Smooth muscle cell (in vitro differentiated cells): ENCODE data around the gene MRPL2. TPM values are rescaled to one million over a fixed set of nuclear protein-coding genes. Genes with fewer than 3 reads are reported as not detected.
A peak's percentile ranks its signal among the peaks of the same experiment; 100 is the strongest.
"Not testable (repeated sequence)": the region's sequence is repeated elsewhere in the genome, so short reads cannot be mapped to it uniquely, and the experiment has no call there.

ENCODE experiments used
- DNase-seq: peaks from one replicate; lab custom pipeline; 2025; ENCODE audit not compliant: unreplicated experiment; lab: John Stamatoyannopoulos, UW
- H2AFZ ChIP-seq: fragments of 200-600 bp; sonication (generic); 2 replicates; pipeline ENCODE4 v1.6.0; 2016; ENCODE audit warnings: antibody characterized with exemption, low read depth, mild to moderate bottlenecking
- H3F3A ChIP-seq: fragments of 200-600 bp; sonication (generic); 2 replicates; pipeline ENCODE4 v1.6.0; 2017; ENCODE audit warnings: antibody characterized with exemption, low read depth
- H3K27ac ChIP-seq: fragments of 200-600 bp; sonication (generic); 2 replicates; pipeline ENCODE4 v1.5.1; 2016; ENCODE audit warnings: low read depth, mild to moderate bottlenecking
- H3K27me3 ChIP-seq: fragments of 200-600 bp; sonication (generic); 2 replicates; pipeline ENCODE4 v1.6.1; 2016; ENCODE audit warnings: low read depth, mild to moderate bottlenecking
- H3K36me3 ChIP-seq: fragments of 200-600 bp; sonication (generic); 2 replicates; pipeline ENCODE4 v1.5.1; 2016; ENCODE audit warnings: low read depth
- H3K4me1 ChIP-seq: fragments of 200-600 bp; sonication (generic); 2 replicates; pipeline ENCODE4 v1.5.1; 2016; ENCODE audit warnings: low read depth
- H3K4me2 ChIP-seq: fragments of 200-600 bp; sonication (generic); 2 replicates; pipeline ENCODE4 v1.6.0; 2016; ENCODE audit warnings: mild to moderate bottlenecking
- H3K4me3 ChIP-seq: fragments of 200-600 bp; sonication (generic); 2 replicates; pipeline ENCODE4 v1.5.1; 2016; ENCODE audit warnings: mild to moderate bottlenecking
- H3K79me2 ChIP-seq: fragments of 200-600 bp; sonication (generic); 2 replicates; pipeline ENCODE4 v1.6.0; 2016; ENCODE audit warnings: low read depth, mild to moderate bottlenecking
- H3K9ac ChIP-seq: fragments of 200-600 bp; sonication (generic); 2 replicates; pipeline ENCODE4 v1.6.0; 2016; ENCODE audit warnings: low read depth
- H3K9me3 ChIP-seq: fragments of 200-600 bp; sonication (generic); replicated peaks from 2 replicates; pipeline ENCODE4 v1.5.1; 2016; ENCODE audit warnings: low read depth
- H4K20me1 ChIP-seq: fragments of 200-600 bp; sonication (generic); 2 replicates; pipeline ENCODE4 v1.6.0; 2016; ENCODE audit warnings: low read depth
- WGBS: methylation state at CpG from one replicate; pipeline ENCODE4 v1.1.7; 2016; ENCODE audit warnings: low lambda C conversion rate; 5-methylcytosine and 5-hydroxymethylcytosine counted together
- polyA plus RNA-seq: library from polyadenylated mRNA; unstranded; fragments of >200 nt; fragmentation: Nextera tagmentation; extraction: Ambion mirVana; gene quantifications from 2 replicates; pipeline ENCODE4 v1.2.1, GENCODE V29; 2016
- total RNA-seq: library from RNA; depleted of rRNA; stranded (reverse); fragments of >200 nt; gene quantifications from 2 replicates; pipeline ENCODE4 v1.2.3, GENCODE V29; 2014
- TF ChIP-seq, protein P1 (sequence below): fragments of 200-600 bp; sonication (generic); IDR thresholded peaks from 2 replicates; pipeline ENCODE4 v1.5.1; 2017; ENCODE audit warnings: borderline replicate concordance, mild to moderate bottlenecking, antibody characterized with exemption; ENCODE audit not compliant: insufficient read depth, poor library complexity, severe bottlenecking

The MRPL2 gene
- total and polyA plus RNA-seq, 2 experiments from 2014 or later, result 24.0 to 112 TPM

DNA sequence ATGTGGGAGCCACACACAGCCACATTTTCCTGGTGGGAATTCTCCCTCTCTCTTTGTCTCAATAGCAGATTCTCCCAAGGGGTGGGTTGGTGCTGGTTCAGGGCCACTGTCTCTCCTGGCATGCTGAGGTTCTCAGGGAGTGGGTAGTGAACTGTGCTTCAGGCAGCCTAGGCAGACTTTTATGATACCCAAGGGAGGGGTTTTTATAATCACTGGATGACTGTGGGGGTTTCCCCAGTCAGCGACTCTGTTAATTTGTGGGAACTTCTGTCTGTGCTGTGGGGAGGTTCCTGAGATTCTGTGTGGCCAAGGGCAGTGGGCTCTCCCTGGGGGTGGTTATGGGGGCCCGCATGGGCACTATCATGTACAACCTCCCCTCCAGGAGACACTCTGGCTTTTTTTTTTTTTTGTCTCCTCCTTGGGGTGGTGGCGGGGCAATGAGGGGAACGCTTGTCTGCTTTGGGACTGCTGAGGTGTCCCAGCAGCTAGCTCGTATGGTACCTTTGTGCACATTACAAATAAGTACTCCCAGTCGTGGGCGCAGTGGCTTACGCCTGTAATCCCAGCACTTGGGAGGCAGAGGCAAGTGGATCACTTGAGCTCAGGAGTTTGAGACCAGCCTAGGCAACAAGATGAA lies 26.9 kb upstream of the MRPL2 start:
- TF ChIP-seq, protein P1, sequence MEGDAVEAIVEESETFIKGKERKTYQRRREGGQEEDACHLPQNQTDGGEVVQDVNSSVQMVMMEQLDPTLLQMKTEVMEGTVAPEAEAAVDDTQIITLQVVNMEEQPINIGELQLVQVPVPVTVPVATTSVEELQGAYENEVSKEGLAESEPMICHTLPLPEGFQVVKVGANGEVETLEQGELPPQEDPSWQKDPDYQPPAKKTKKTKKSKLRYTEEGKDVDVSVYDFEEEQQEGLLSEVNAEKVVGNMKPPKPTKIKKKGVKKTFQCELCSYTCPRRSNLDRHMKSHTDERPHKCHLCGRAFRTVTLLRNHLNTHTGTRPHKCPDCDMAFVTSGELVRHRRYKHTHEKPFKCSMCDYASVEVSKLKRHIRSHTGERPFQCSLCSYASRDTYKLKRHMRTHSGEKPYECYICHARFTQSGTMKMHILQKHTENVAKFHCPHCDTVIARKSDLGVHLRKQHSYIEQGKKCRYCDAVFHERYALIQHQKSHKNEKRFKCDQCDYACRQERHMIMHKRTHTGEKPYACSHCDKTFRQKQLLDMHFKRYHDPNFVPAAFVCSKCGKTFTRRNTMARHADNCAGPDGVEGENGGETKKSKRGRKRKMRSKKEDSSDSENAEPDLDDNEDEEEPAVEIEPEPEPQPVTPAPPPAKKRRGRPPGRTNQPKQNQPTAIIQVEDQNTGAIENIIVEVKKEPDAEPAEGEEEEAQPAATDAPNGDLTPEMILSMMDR, result no peak

DNA sequence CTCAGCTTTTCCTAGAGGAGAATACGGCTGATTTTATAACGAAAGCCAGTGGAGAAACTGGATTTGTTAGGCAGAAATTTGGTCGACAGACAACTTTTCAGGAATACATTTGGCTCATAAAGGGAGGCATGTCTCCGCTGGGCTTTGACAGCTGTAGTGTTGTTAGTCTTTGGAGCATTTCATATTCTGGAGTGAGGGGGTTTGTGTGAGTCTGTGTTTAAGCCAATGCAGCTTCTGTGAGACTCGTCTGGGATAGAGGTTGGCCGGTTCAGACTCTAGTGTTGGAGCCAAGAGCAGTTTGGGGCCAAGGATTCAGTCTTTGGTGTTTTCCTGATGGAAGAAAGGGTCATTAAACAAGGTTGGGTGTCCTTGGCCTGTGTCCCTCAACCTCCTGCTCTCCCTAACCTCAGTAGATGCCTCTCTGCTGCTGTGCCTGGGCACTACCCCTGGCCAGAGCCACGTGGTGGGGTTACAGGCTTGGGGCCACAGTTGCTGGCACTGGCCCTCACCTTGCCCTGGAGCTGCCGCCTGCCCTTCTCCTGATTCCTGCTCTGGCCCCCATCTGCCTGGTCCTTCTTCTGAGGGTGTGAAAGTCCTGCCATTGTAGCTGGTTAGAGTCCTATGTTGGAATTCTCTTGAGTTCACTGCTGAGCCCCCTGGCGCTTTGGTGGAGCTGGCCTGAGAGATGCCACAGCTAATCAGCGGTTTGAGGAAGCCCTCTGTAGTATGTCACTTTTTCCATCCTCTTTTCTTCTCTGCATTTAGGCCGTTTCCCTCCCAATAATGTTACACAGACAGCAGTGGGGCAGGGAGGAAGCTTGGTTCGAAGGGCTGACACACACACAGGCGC lies 23.8 kb upstream of the MRPL2 start:
- no peaks in the 10 kb centered on the region for H3K36me3 ChIP-seq
- H3K27me3 ChIP-seq, result no peaks in the 10 kb centered on the region
- peak overlapping the region; percentile 64 for H3K4me2 ChIP-seq
- H3K79me2 ChIP-seq, result peaks cover 100% of the 10 kb centered on the region
- TF ChIP-seq, protein P1, result no peak
- peaks cover 30% of the 10 kb centered on the region for H3F3A ChIP-seq
- H3K27ac ChIP-seq, result peak overlapping the region; percentile 97
- no peak overlapping the region for H3K4me3 ChIP-seq
- H3K4me1 ChIP-seq, result peaks cover 9% of the 10 kb centered on the region
- 59% methylated on average over 13 of the region's 13 CpGs for WGBS
- no peak for DNase-seq
- H4K20me1 ChIP-seq, result peaks cover 100% of the 10 kb centered on the region
- H2AFZ ChIP-seq, result no peak overlapping the region
- peak overlapping the region; percentile 5 for H3K9ac ChIP-seq
- no peaks in the 10 kb centered on the region for H3K9me3 ChIP-seq

More for the DNA sequence above, 26.9 kb upstream of the MRPL2 start:
- H3F3A ChIP-seq, result peaks cover 34% of the 10 kb centered on the region
- H3K27ac ChIP-seq, result peak overlapping the region; percentile 97
- no peak for DNase-seq
- peaks cover 100% of the 10 kb centered on the region for H3K79me2 ChIP-seq
- 78% methylated on average over 7 of the region's 8 CpGs for WGBS
- no peak overlapping the region for H3K9ac ChIP-seq
- peak overlapping the region; percentile 42 for H3K4me2 ChIP-seq
- no peaks in the 10 kb centered on the region for H3K36me3 ChIP-seq
- peaks cover 100% of the 10 kb centered on the region for H4K20me1 ChIP-seq
- H3K4me3 ChIP-seq, result no peak overlapping the region
- H3K4me1 ChIP-seq, result peaks cover 32% of the 10 kb centered on the region
- no peak overlapping the region for H2AFZ ChIP-seq
- H3K9me3 ChIP-seq, result no peaks in the 10 kb centered on the region
- H3K27me3 ChIP-seq, result no peaks in the 10 kb centered on the region

DNA sequence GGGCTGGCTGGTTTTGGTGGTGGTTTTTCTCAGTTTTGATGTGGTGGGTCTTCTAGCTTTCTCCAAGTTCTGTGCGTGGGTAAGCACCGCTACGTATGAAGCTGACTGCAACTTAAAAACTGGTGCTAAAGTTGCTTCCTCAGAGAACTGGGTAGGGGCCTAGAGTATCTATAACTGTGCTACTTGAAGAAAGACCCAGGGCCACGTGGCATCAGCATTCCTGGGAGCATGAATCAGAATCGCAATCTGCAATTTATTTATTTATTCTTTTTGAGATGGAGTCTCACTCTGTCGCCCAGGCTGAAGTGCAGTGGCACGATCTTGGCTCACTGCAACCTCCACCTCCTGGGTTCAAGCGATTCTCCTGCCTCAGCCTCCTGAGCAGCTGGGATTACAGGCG lies 22.7 kb upstream of the MRPL2 start:
- H2AFZ ChIP-seq, H3K27me3 ChIP-seq, H3K36me3 ChIP-seq, H3K9me3 ChIP-seq, H3K4me3 ChIP-seq, DNase-seq: not testable (repeated sequence)
- peaks cover 28% of the 10 kb centered on the region for H3F3A ChIP-seq
- peak overlapping the region; percentile 44 for H3K9ac ChIP-seq
- peak overlapping the region; percentile 64 for H3K4me2 ChIP-seq
- H3K79me2 ChIP-seq, result peaks cover 100% of the 10 kb centered on the region
- 53% methylated on average over 9 of the region's 9 CpGs for WGBS
- peaks cover 95% of the 10 kb centered on the region for H4K20me1 ChIP-seq
- H3K27ac ChIP-seq, result peak overlapping the region; percentile 97
- peaks cover 11% of the 10 kb centered on the region for H3K4me1 ChIP-seq

DNA sequence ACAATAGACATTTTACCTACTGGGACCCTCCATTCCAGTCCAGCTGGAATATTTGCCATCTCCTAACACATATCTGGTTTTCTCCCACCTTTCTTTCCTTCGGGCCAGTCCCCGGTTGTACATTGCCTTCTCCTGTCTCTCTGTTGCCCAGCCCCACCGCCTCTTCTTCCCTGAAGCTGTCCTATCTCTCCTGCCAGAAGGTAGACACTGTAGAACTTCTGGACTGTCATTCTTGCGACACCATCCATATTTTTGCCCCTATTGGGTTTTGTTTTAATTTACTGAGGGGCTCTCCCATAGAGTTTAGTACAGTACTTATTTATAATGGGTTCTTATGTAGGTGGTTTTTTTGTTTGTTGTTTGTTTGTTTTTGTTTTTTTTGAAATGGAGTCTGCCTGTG lies 21.8 kb upstream of the MRPL2 start:
- peaks cover 92% of the 10 kb centered on the region for H4K20me1 ChIP-seq
- no peaks in the 10 kb centered on the region for H3K36me3 ChIP-seq
- no peaks in the 10 kb centered on the region for H3K27me3 ChIP-seq
- peaks cover 11% of the 10 kb centered on the region for H3K4me1 ChIP-seq
- H3K27ac ChIP-seq, result peak overlapping the region; percentile 97
- 98% methylated on average over 4 of the region's 4 CpGs for WGBS
- TF ChIP-seq, protein P1, result no peak
- no peak for DNase-seq
- no peak overlapping the region for H2AFZ ChIP-seq
- H3K79me2 ChIP-seq, result peaks cover 98% of the 10 kb centered on the region
- no peak overlapping the region for H3K9ac ChIP-seq
- peak overlapping the region; percentile 64 for H3K4me2 ChIP-seq
- no peak overlapping the region for H3K4me3 ChIP-seq
- peaks cover 28% of the 10 kb centered on the region for H3F3A ChIP-seq
- no peaks in the 10 kb centered on the region for H3K9me3 ChIP-seq
